ENCODE data around the gene ENGASE. TPM values are rescaled to one million over a fixed set of nuclear protein-coding genes. Genes with fewer than 3 reads are reported as not detected.

Gene ENGASE
- total and polyA plus RNA-seq, 2 of the 8 experiments (the other 6 are each of a cell fraction or from before 2014, with no cell fraction given), result 9.3 to 36.1 TPM

DNA sequence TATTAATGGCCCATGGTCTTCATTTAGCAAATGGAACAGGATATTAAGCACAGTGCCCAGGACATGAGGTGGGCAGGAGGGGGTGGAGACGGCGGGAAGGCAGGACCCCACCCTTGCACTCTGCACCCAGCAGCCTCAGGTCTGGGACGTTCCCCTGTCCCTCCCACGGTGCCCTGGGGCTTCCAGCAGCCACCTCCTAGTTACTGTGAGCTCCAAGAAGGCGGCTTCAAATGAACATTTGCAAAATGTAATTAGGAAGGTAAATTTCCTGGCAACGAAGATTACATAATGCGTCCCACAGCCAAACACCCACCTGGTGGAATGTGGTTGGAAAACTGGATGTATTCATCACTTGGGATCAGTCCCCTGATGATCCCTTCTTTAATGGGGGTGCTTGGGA is 59.4 kb downstream of the ENGASE start (continued):
- TF ChIP-seq KDM1A (IDR thresholded peaks at IDR 0.05; ENCODE audit: borderline replicate concordance, low read length) (no peak), RFX5 (IDR thresholded peaks at IDR 0.05; ENCODE audit: borderline replicate concordance, low read depth, low read length) (no peak), CREB1 (IDR thresholded peaks at IDR 0.05) (no peak), GABPA (IDR thresholded peaks at IDR 0.05; ENCODE audit: borderline replicate concordance, insufficient read depth, low read length) (no peak), CBX5 (IDR thresholded peaks at IDR 0.05; ENCODE audit: low read depth, low read length) (no peak)
